ENCODE measurements around the gene NTM. TPM values are rescaled to one million over a fixed set of nuclear protein-coding genes. Genes with fewer than 3 reads are reported as not detected.

The NTM gene
- total RNA-seq, 4 donors from 2014 or later: 1.4 to 2.8 (median 1.7) TPM

DNA sequence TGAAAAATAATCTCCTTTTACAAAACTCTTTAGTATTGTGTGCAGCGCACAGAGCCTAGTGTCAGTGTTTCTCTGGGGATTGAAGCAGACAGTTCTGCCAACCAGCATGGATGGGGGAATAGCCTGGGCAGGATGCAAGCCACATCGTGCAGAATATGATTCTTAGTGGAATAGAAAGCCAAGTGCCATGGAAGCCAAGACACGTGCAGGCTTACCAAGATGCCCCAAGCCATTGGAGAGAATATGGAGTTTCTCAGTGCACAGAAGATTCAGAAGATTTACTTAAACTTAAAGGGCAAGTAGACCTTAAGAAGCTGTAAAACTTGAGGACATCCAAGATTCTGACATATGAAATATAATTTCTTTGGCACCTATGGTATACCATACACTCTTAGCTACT is 917.6 kb downstream of the NTM start:
- Histone ChIP-seq H3K4me1 (no peaks in the 10 kb centered on the region), H3K27ac (no peak overlapping the region), H3K4me3 (no peak overlapping the region), H3K27me3 (no peaks in the 10 kb centered on the region), H3K9me3 (no peaks in the 10 kb centered on the region), H3K36me3 (no peaks in the 10 kb centered on the region)
- DNase-seq: no peak
- no peak for TF ChIP-seq POLR2A (IDR thresholded peaks at IDR 0.05)
- no peak for TF ChIP-seq CTCF (IDR thresholded peaks at IDR 0.05)

- no peaks in the 10 kb centered on the region for H3K4me1 ChIP-seq
- DNase-seq: no peak
- TF ChIP-seq POLR2A (IDR thresholded peaks at IDR 0.05) (no peak), CTCF (IDR thresholded peaks at IDR 0.05) (no peak)
- no peaks in the 10 kb centered on the region for H3K36me3 ChIP-seq
- no peaks in the 10 kb centered on the region for H3K27me3 ChIP-seq
- no peak overlapping the region for H3K27ac ChIP-seq
- no peaks in the 10 kb centered on the region for H3K9me3 ChIP-seq
- no peak overlapping the region for H3K4me3 ChIP-seq
Observed at GRCh38 chr11:132289590-132290256, 919.3 kb downstream of the NTM start.

GRCh38 chr11:132293586-132293985 is 923.2 kb downstream of the NTM start:
- no peak for DNase-seq
- H3K9me3 ChIP-seq: no peaks in the 10 kb centered on the region
- H3K27ac ChIP-seq: no peak overlapping the region
- no peaks in the 10 kb centered on the region for H3K36me3 ChIP-seq
- H3K4me1 ChIP-seq: no peaks in the 10 kb centered on the region
- no peak overlapping the region for H3K4me3 ChIP-seq
- TF ChIP-seq POLR2A (IDR thresholded peaks at IDR 0.05) (no peak), CTCF (IDR thresholded peaks at IDR 0.05) (no peak)
- H3K27me3 ChIP-seq: no peaks in the 10 kb centered on the region

GRCh38 chr11:132296946-132297610 is 926.7 kb downstream of the NTM start:
- Histone ChIP-seq H3K9me3 (no peaks in the 10 kb centered on the region), H3K27me3 (no peaks in the 10 kb centered on the region), H3K4me3 (no peak overlapping the region), H3K27ac (no peak overlapping the region), H3K36me3 (no peaks in the 10 kb centered on the region), H3K4me1 (no peaks in the 10 kb centered on the region)
- no peak for TF ChIP-seq POLR2A (IDR thresholded peaks at IDR 0.05)
- no peak for TF ChIP-seq CTCF (IDR thresholded peaks at IDR 0.05)
- no peak for DNase-seq

DNA sequence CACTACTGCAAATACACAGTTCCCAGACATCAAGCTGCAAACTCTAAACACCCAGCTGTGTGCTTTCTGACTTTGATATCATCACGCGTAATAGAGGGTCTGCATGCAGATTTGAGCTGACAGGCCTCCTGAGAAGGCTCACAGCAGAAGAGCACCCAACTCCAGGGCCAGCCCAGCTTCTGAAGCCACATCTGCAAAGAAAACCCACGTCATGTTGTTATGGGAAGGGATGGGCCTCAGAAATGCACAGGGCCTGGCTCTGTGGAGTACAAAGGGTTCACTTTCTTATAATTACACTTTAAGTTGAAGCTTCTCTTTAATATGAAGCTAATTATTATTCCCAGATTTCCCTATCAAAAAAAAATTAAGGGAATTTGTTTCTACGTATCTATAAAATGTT is 927.9 kb downstream of the NTM start:
- Histone ChIP-seq H3K27me3 (no peaks in the 10 kb centered on the region), H3K9me3 (no peaks in the 10 kb centered on the region), H3K27ac (no peak overlapping the region), H3K36me3 (no peaks in the 10 kb centered on the region), H3K4me1 (no peaks in the 10 kb centered on the region), H3K4me3 (no peak overlapping the region)
- DNase-seq: no peak
- TF ChIP-seq CTCF (IDR thresholded peaks at IDR 0.05): no peak

Data from Peyer's patch (tissue), 4 donors.